H9 (cell line): ENCODE data around the gene LYZL6. TPM values are rescaled to one million over a fixed set of nuclear protein-coding genes. Genes with fewer than 3 reads are reported as not detected.

ENCODE experiments used
- DNase-seq: peaks from one replicate; pipeline ENCODE4 v3.0.0-alpha.2; 2017
- H2AFZ ChIP-seq: one replicate; pipeline ENCODE4 v1.6.1; 2013; ENCODE audit warnings: mild to moderate bottlenecking, low read length, control low read depth, moderate library complexity
- H2AK5ac ChIP-seq: 2 replicates; pipeline ENCODE4 v1.6.1; 2013; ENCODE audit warnings: low read length, control low read depth, mixed read lengths; ENCODE audit not compliant: insufficient read length
- H2BK120ac ChIP-seq: one replicate; pipeline ENCODE4 v1.6.1; 2013; ENCODE audit warnings: low read depth, mild to moderate bottlenecking, low read length, control low read depth, inconsistent platforms; ENCODE audit not compliant: poor library complexity, severe bottlenecking
- H2BK12ac ChIP-seq: 2 replicates; pipeline ENCODE4 v1.6.1; 2013; ENCODE audit warnings: low read length, control low read depth, mixed read lengths, low read depth; ENCODE audit not compliant: insufficient read length
- H2BK15ac ChIP-seq: 2 replicates; pipeline ENCODE4 v1.6.1; 2013; ENCODE audit warnings: low read depth, low read length, control low read depth
- H2BK20ac ChIP-seq: one replicate; pipeline ENCODE4 v1.6.1; 2013; ENCODE audit warnings: low read depth, mild to moderate bottlenecking, low read length, control low read depth, inconsistent platforms; ENCODE audit not compliant: poor library complexity, severe bottlenecking
- H2BK5ac ChIP-seq: 2 replicates; pipeline ENCODE4 v1.6.1; 2013; ENCODE audit warnings: low read length, control low read depth, mixed read lengths; ENCODE audit not compliant: insufficient read length
- H3K14ac ChIP-seq: 2 replicates; pipeline ENCODE4 v1.6.1; 2013; ENCODE audit warnings: low read length, control low read depth; ENCODE audit not compliant: insufficient read depth
- H3K18ac ChIP-seq: 2 replicates; pipeline ENCODE4 v1.6.1; 2013; ENCODE audit warnings: low read depth, mild to moderate bottlenecking, mixed read lengths, low read length, control low read depth; ENCODE audit not compliant: insufficient read length
- H3K23ac ChIP-seq: 2 replicates; pipeline ENCODE4 v1.6.1; 2013; ENCODE audit warnings: low read length, control low read depth, mixed read lengths, low read depth; ENCODE audit not compliant: insufficient read length
- H3K23me2 ChIP-seq: 2 replicates; pipeline ENCODE4 v1.6.1; 2013; ENCODE audit warnings: low read depth, mild to moderate bottlenecking, mixed read lengths, low read length, control low read depth; ENCODE audit not compliant: insufficient read length, poor library complexity, severe bottlenecking
- H3K27ac ChIP-seq: 2 replicates; pipeline ENCODE4 v1.5.1; 2013; ENCODE audit warnings: low read length, control low read depth, mixed read lengths, low read depth; ENCODE audit not compliant: insufficient read length
- H3K27me3 ChIP-seq: 2 replicates; pipeline ENCODE4 v1.6.1; 2013; ENCODE audit warnings: low read length, control low read depth, inconsistent platforms; ENCODE audit not compliant: insufficient read depth
- H3K4ac ChIP-seq: 2 replicates; pipeline ENCODE4 v1.6.1; 2013; ENCODE audit warnings: low read depth, mild to moderate bottlenecking, control low read depth, inconsistent platforms, low read length, moderate library complexity
- H3K4me1 ChIP-seq: 2 replicates; pipeline ENCODE4 v1.6.1; 2013; ENCODE audit warnings: low read length, control low read depth, inconsistent platforms; ENCODE audit not compliant: insufficient read depth
- H3K4me2 ChIP-seq: 2 replicates; pipeline ENCODE4 v1.6.1; 2013; ENCODE audit warnings: low read length, control low read depth, mixed read lengths; ENCODE audit not compliant: insufficient read length, insufficient read depth
- H3K56ac ChIP-seq: 2 replicates; pipeline ENCODE4 v1.6.1; 2013; ENCODE audit warnings: low read depth, mild to moderate bottlenecking, mixed read lengths, low read length, control low read depth; ENCODE audit not compliant: insufficient read length
- H3K79me1 ChIP-seq: 2 replicates; pipeline ENCODE4 v1.6.1; 2013; ENCODE audit warnings: low read depth, mild to moderate bottlenecking, moderate library complexity, low read length, control low read depth, inconsistent platforms; ENCODE audit not compliant: insufficient read depth, poor library complexity, severe bottlenecking
- H3K79me2 ChIP-seq: 2 replicates; pipeline ENCODE4 v1.6.1; 2013; ENCODE audit warnings: low read length, control low read depth, inconsistent platforms; ENCODE audit not compliant: insufficient read depth
- H3K9ac ChIP-seq: 2 replicates; pipeline ENCODE4 v1.6.1; 2013; ENCODE audit warnings: low read length, control low read depth, mixed read lengths; ENCODE audit not compliant: insufficient read length; ENCODE audit errors: extremely low read depth
- H3K9me3 ChIP-seq: one replicate; pipeline ENCODE4 v1.6.1; 2013; ENCODE audit warnings: low read depth, low read length, inconsistent platforms; ENCODE audit not compliant: control insufficient read depth
- H3T11ph ChIP-seq: one replicate; pipeline ENCODE4 v1.6.1; 2013; ENCODE audit warnings: mild to moderate bottlenecking, low read length, control low read depth, inconsistent platforms
- H4K20me1 ChIP-seq: one replicate; pipeline ENCODE4 v1.6.1; 2013; ENCODE audit not compliant: control insufficient read depth, insufficient read length, insufficient read depth
- H4K5ac ChIP-seq: 2 replicates; pipeline ENCODE4 v1.6.1; 2013; ENCODE audit warnings: low read depth, mild to moderate bottlenecking, mixed read lengths, low read length, control low read depth; ENCODE audit not compliant: insufficient read length
- H4K8ac ChIP-seq: replicated peaks from 2 replicates; pipeline ENCODE4 v1.6.1; 2013; ENCODE audit warnings: low read length, control low read depth, mixed read lengths, low read depth; ENCODE audit not compliant: insufficient read length
- H4K91ac ChIP-seq: 2 replicates; pipeline ENCODE4 v1.6.1; 2013; ENCODE audit warnings: low read depth, mild to moderate bottlenecking, moderate library complexity, mixed read lengths, low read length, control low read depth; ENCODE audit not compliant: insufficient read length
- H3K27ac Mint-ChIP-seq, 3 experiments: 2 replicates in 2 of 3; 3 replicates in 1 of 3; pipeline ENCODE4 v1.8.0; 2020 to 2021; ENCODE audit warnings: mixed read lengths in 3 of 3, mild to moderate bottlenecking in 1 of 3, moderate library complexity in 1 of 3
- H3K27me3 Mint-ChIP-seq: 2 replicates; pipeline ENCODE4 v1.8.0; 2021; ENCODE audit warnings: low read depth, mild to moderate bottlenecking, moderate library complexity, mixed read lengths
- H3K36me3 Mint-ChIP-seq, 3 experiments: 2 replicates in 2 of 3; 3 replicates in 1 of 3; pipeline ENCODE4 v1.8.0; 2020 to 2021; ENCODE audit warnings: low read depth in 3 of 3, mixed read lengths in 3 of 3; ENCODE audit not compliant: insufficient read depth in 1 of 3
- H3K4me1 Mint-ChIP-seq, 2 experiments: 2 replicates each; pipeline ENCODE4 v1.8.0; 2020; ENCODE audit warnings: mixed read lengths in 2 of 2
- H3K4me3 Mint-ChIP-seq, 2 experiments: 2 replicates in 1 of 2; 3 replicates in 1 of 2; pipeline ENCODE4 v1.8.0; 2020 to 2021; ENCODE audit warnings: mild to moderate bottlenecking in 2 of 2, mixed read lengths in 2 of 2, moderate library complexity in 1 of 2
- H3K9me3 Mint-ChIP-seq, 2 experiments: 2 replicates in 1 of 2; 3 replicates in 1 of 2; pipeline ENCODE4 v1.8.0; 2020; ENCODE audit warnings: mild to moderate bottlenecking in 2 of 2, mixed read lengths in 2 of 2, moderate library complexity in 1 of 2
- CTCF ChIP-seq: fragments of 200-600 bp; sonication (generic); conservative IDR thresholded peaks from 3 replicates; pipeline ENCODE4 v1.8.0; 2021; ENCODE audit warnings: antibody characterized with exemption, mild to moderate bottlenecking
- WGBS: extraction: QIAGEN DNeasy Blood & Tissue Kit; methylation state at CpG from one replicate; pipeline ENCODE4 v1.1.7; 2013; ENCODE audit warnings: missing lambda C conversion rate, low lambda C conversion rate, mixed read lengths; ENCODE audit not compliant: insufficient read length; ENCODE audit errors: extremely low coverage; 5-methylcytosine and 5-hydroxymethylcytosine counted together
- total RNA-seq: library from RNA; stranded (reverse); gene quantifications from 2 replicates; pipeline ENCODE4 v1.2.1, GENCODE V29; 2021

Gene LYZL6
- total RNA-seq, 1 experiment from 2014 or later = not detected

- Histone ChIP-seq H3K14ac (no peak overlapping the region), H3K4ac (no peak overlapping the region), H2AFZ (no peak overlapping the region), H2BK120ac (no peak overlapping the region), H3K9me3 (no peaks in the 10 kb centered on the region), H3T11ph (no peak overlapping the region), H2BK5ac (no peak overlapping the region), H3K4me1 (no peaks in the 10 kb centered on the region), H3K27ac (no peak overlapping the region), H2BK20ac (no peak overlapping the region), H4K91ac (no peak overlapping the region), H3K79me2 (no peaks in the 10 kb centered on the region), H2AK5ac (no peak overlapping the region), H3K9ac (no peak overlapping the region), H4K8ac (no peak overlapping the region), H3K56ac (no peak overlapping the region), H4K20me1 (no peaks in the 10 kb centered on the region), H3K23me2 (no peaks in the 10 kb centered on the region), H4K5ac (no peak overlapping the region), H3K4me2 (no peak overlapping the region), H3K27me3 (no peaks in the 10 kb centered on the region), H3K79me1 (no peaks in the 10 kb centered on the region), H2BK15ac (no peak overlapping the region), H3K23ac (no peak overlapping the region), H3K18ac (no peak overlapping the region), H2BK12ac (no peak overlapping the region)
- Mint-ChIP-seq H3K4me1 (peaks cover 2 to 5% of the 10 kb centered on the region in 2 experiments), H3K36me3 (peaks cover 3 to 31% (median 22%) of the 10 kb centered on the region in 3 experiments), H3K27ac (no peak overlapping the region), H3K4me3 (no peak overlapping the region), H3K27me3 (peaks cover 14% of the 10 kb centered on the region), H3K9me3 (peaks cover 14 to 45% of the 10 kb centered on the region in 2 experiments)
- WGBS = no CpG with 5 or more reads among the region's 29 CpGs
- no peak for TF ChIP-seq CTCF
- no peak for DNase-seq
These were observed 25.8 kb downstream of the LYZL6 start for GRCh38 chr17:35917519-35918213.
